ENCODE results near the gene PCBD2.
"Not testable (repeated sequence)": the region's sequence is repeated elsewhere in the genome, so short reads cannot be mapped to it uniquely, and the experiment has no call there.

Gene PCBD2

DNA sequence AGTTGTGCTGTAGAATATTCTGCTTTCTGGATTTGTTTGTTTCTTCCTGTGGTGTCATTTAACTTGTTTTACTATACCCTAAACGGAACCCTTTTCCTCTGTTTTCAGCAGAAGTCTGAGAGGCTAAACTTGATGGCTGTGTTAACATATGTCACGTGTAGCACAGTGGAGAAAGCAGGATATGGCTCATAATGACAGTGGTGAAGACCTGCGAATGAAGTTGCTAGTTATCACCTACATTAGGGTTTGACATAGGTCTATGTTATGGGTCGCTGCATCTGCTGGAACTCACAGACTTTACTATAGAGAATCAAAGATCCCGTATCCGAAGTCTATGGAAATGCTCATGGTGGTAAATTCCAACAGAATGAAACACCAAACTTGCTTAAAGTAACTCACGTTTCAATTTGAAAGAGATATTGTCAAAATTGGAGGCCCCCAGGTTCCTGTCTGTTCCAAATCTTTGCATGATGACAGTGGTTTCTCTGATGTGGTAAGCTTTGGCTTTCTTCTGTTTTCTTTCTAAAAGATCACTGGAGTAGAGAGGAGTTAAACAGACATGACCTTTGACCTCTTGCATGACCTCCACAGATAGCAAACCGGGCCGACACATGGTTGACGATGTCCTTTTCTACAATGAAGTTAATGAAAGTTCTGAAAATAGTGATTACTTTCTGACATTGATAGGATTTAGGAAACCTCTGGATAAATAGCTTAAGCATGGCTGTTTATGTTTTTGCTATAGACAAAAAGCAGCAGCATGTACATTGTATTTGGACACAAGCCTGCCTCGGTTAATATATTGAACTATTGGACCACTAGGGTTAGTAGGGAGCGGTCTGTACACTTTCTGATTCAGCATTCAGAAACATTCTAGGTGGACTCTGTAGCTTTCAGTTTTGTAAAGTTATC, 59.7 kb downstream of the PCBD2 start:
- DNase-seq: no peak

DNA sequence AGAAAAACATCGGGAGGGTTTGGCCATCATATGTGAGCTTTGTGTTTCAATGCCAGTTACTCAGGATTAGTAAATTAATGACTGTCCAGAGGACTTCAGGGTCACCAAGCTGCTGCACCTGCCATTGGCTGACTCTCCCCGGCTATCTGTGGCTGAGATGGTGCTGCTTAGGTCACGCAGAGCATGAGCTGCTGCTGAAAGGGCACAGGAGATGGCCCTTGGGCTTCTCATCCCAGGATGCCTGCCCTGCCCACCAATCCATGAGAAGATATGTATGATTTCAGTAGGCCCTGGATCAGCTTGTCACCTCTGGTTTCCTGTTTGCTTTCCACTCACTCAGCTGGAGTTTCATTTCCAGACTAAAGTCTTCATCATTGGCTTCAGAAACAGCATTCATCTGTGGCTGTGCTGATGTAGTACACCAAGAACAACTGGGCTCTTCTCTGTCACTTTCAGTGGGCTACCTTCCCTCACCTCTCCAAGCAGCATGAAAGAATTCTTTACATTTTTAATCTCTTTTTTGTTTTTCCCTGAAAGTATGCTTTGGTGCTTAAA, 60.4 kb downstream of the PCBD2 start:
- DNase-seq: no peak

DNA sequence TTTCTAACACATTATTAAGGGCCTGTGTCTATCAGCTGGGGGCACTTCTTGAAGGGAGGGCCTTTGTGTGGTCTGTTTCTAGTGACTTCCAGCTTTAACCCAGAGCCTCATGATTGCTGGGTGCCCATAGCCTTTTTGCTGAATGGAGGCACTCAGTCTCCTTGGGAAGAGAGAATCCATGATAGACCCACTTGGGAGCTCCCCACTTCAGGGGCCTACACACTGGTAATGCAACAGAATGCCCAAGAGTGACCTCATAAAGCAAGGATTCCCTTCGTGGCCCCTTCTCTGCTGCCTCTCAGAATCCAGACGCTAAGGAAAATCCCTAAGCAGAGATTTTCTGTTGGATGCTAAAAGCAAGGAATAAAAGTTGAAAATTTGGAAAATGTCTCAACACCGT, 62.7 kb downstream of the PCBD2 start, which contains the start of gene CATSPER3:
CATSPER3 (plus strand) TSS at position 301 of the 400 bp plus-strand sequence; CDS start at position 386, 85 bp downstream.
- DNase-seq: no peak

DNA sequence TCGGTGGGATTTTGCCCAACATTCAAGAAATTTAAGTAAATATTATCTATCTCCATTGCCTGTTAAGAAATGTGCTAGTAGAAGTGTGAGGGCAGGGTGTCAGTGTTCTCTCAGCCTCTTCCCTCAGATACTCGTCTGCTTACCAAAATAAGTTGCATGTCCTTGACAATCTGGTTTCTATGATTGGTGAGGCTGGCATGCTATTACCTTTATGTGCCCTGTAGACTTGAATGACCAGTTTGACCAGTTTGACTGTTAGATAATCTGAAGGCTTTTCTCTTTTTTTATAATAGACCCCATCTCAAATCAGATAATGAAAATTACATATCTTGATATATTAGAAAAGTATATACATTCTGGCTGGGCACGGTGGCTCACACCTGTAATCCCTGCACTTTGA, 63.1 kb downstream of the PCBD2 start:
- no peak for DNase-seq

DNA sequence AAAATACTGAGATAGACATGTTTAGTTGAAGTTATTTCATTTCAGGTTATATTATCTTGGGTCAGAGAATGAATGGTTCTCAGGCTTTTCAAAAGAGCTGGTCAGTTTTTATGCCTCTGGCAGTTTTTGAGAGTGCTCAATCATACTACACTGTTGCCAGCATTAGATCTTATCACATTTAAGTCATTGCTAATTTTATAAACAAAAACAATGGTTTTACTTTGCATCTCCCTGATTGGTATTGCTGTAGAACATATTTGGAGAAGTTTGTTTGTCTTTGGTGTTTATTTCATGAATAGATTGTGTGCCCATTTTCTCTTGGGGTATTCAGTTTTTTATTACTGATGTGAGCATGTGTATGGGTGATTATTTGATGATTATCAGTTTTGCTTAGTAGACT, 64.2 kb downstream of the PCBD2 start:
- no peak for DNase-seq

DNA sequence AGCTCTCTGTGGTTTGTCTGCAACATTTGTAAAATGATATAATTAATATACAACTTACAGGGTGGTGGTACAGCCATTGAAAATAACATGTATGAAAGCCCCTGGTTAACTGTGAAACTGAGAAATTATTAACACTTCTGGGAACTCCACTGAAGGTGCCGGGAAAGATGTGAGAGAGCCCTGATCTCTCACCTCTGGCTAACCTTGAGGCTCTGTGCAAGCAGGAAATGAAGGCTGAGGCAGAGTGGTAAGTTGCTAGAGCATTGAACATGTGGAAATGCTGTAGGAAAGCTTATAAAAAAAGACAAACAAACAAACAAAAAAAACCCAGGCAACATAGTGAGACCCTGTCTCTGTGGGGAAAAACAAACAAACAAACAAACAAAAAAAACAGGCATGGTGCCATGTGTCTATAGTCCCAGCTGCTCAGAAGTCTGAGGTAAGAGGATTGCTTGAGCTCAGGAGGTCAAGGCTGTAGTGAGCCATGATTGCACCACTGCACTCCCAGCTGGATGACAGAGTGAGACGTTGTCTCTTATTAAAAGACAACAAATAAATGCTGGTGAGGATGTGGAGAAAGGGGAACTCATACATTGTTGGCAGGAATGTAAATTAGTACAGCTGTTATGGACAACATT, 70.3 kb downstream of the PCBD2 start:
- no peak for DNase-seq

DNA sequence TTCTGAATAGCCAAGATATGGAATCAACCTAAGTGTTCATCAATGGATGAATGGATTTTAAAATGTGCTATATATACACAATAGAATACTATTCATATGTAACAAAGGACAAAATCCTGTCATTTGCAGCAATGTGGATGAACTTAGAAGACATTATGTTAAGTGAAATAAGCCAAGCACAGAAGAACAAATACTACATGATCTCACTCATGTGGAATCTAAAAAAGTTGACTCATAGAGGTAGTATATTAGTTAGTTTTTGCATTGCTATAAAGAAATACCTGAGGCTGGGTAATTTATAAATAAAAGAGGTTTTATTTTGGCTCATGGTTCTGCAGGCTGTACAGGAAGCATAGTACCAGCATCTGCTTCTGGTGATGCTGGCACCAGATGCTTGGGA, 70.9 kb downstream of the PCBD2 start:
- DNase-seq: no peak

DNA sequence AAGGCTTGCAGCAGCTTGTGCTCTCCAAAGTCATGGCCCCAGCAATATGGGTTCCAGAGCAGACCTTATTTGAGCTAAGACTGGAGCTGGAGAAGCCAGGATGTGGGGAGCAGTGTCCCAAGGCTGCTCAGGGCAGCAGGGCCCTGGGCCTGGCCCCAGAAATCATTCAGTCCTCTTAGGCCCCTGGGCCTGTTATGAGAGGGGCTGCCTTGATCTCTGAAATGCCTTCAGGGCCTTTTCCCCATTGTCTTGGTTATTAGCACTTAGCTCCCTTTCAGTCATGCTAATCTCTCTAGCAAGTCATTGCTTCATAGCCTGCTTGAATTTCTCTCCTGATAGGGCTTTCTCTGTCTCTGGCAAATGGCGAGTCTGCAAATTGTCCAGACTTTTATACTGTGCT, 71.9 kb downstream of the PCBD2 start:
- no peak for DNase-seq

DNA sequence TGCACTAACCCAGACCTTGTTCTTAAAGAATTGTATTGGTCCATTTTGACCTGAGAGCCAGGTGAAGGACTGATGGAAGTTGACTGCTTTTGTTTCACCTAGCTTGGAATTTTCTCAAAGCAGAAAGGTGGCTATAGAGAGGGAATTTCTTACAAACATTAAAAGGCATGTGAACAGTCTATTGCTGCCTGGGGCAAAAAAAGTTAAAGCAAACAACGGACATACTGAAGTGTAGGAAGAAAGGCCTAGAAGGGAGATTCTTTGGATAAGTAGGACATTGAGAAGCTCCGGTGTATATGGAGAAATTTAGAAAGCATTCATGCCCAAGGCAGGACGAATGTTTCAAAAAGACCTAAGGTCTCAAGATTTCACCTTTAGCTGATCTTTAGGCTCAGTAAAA, 74.5 kb downstream of the PCBD2 start:
- DNase-seq: no peak

DNA sequence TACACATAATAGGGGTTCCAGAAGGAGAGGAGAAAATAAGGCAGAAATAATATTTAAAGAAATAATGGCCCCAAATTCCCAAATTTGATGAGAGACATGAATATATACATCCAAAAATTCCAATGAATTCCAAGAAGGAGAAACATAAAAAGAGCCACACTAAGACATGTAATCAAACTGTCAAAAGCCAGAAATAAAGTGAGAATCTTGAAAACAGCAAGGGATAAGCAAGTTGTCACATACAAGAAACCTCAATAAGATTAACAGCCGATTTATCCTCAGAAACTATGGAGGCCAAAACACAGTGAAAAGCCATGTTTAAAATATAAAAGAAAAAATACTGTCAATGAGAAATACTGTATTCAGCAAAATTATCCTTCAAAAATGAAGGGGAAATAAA, 77.3 kb downstream of the PCBD2 start:
- no peak for DNase-seq

DNA sequence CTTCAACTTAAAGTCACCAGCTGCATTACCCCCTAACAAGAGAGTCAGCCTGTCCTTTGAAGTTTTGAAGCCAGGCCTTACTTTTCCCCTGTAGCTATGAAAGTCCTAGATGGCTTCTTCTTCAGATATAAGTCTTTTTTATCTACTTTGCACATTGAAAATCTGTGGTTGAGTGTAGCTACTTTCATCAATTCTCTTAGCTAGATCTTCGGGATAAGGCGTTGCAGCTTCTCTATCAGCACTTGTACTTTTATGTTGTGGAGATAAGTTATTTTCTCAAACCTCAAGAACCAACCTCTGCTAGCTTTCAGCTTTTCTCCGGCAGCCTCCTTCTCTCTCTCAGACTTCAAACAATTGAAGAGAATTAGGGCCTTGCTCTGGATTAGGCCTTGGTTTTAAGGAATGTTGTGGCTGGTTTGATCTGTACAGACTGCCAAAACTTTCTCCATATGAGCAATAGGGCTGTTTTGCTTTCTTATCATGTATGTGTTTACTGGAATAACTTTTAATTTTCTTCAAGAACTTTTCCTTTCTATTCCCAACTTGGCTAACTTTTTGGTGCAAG, 84.4 kb downstream of the PCBD2 start:
- no peak for DNase-seq

DNA sequence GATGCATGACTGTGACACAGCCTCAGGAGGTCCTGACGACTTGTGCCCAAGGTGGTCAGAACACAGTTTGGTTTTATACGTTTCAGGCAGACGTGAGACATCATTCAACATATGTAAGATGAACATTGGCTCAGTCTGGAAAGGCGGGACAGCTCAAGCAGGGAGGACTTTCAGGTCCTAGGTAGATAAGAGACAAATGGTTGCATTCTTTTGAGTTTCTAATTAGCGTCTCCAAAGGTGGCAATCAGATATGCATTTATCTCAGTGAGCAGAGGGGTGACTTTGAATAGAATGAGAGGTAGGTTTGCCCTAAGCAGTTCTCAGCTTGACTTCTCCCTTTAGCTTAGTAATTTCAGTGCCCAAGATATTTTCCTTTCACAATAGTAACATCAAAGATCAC, 85.3 kb downstream of the PCBD2 start:
- DNase-seq: not testable (repeated sequence)

DNA sequence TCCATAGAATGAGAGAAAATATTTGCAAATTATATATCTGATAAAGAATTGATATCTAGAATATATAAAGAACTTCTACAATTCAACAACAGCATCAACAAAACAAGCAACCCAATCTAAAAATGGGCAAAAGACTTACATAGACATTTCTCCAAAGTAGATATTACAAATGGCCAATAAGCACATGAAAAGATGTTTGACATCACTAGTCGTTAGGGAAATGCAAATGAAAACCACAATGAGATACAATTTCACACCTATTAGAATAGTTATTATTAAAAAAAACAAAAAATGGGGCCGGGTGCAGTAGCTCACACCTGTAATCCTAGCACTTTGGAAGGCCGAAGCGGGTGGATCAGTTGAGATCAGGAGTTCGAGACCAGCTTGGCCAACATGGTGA, 87.2 kb downstream of the PCBD2 start:
- DNase-seq: no peak

DNA sequence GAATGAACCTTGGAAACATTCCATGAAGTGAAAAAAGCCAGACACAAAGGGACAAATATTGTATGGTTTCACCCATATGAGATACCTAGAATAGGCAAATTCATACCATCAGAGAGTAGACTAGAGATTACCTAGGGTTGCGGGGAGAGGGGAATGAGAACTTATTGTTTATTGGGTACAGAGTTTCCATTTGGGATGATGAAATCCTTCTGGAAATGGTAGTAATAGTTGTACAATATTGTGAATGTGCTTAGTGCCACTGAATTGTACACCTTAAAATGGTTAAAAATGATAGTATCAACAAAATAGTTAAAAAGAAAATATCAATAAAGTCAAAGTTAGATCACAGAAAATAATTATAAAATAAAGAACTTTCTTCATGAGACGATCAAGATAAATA, 88.2 kb downstream of the PCBD2 start:
- no peak for DNase-seq

DNA sequence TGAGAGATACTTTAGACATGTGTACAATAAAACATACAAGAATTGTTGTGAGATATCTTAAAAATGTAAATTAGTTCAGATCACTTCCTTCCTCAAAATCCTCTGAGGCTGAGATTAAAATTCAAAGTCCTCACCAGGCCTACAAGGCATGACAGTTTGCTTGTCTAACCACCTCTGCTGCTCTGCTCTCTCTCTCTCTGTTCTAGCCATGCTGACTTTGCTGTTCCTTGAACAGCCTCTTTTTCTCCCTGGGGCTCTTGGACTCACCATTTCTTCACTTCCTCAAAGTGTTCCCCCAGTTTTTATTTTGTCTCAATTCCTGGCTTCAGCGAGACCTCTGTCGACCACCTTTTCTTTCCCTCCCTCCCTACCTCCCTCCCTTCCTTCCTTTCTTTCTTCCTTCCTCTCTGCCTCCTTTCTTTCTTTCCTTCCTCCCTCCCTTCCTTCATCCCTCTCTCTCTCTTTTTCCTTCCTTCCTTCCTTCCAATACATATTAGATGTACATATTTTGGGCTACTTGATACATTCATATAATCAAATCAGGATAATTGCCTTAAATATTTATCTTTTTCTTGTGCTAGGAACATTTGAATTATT, 89.7 kb downstream of the PCBD2 start:
- DNase-seq: no peak

DNA sequence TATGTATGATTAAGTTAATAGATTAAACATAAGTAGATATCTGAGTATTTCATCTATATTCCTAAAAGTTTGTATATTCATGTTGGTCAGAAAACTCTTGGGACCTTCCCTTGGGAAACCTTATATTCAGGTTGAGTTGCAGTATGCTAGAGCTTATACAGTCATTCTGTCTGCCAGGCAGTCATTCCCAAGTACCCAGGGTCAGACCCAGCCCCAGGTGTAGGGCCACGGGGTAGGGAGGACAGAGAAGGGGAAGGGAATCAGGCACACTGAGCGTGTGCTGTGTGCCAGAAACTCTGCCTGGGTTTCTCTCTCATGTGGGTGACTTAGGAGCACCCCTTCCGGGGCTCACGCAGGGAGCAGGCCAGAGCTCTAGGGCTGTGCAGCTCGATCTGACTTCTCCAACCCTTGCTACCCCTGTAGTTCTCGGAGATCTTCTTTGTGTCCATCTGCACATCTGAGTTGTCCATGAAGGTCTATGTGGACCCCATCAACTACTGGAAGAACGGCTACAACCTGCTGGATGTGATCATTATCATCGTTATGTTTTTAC, 91.0 kb downstream of the PCBD2 start:
- DNase-seq: no peak

DNA sequence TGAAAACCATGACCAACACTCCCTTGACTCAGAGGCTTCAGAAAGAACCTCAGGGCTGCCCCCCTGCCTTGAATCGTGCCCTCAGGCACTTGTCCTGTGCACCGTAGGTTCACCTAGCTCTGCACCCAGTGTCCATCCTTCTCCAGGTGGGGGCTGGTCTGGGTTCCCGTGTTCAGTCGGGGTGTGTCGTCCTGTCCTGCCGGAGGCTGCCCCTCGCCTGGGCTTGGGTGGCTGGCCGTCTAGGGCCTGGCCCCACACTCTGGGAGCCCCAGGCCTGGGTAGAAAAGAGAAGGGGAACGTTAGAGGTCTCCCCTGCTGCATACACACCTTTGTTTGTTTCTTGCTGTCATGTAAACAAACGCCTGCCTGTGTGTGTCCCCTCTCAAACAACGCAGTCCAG, 92.1 kb downstream of the PCBD2 start:
- no peak for DNase-seq

DNA sequence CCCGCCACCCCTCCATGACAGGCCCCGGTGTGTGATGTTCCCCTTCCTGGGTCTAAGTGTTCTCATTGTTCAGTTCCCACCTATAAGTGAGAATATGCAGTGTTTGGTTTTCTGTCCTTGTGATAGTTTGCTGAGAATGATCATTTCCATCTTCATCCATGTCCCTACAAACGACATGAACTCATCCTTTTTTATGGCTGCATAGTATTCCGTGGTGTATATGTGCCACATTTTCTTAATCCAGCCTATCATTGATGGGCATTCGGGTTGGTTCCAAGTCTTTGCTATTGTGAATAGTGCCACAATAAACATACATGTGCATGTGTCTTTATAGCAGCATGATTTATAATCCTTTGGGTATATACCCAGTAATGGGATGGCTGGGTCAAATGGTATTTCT, 93.1 kb downstream of the PCBD2 start:
- DNase-seq: not testable (repeated sequence)

DNA sequence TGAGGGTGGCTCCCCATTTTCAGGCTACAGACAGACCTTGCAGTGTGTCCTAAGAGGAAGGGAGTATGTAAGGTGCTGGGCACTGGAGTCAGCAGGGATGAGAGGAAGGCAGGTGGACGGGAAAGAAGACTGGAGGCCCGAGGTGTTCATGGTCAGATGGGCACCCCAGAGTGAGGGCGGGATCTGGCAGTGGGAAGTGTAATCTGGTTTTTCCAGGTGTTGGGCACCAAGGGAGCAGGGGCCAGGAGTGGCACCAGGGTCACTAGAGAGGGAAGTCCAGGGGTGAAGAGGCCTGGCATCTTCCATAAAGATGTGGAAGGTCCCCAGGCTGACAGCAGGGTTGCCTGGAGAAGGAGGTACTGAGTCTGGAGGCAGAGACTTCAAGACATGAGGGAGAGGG, 99.4 kb downstream of the PCBD2 start:
- DNase-seq: no peak

DNA sequence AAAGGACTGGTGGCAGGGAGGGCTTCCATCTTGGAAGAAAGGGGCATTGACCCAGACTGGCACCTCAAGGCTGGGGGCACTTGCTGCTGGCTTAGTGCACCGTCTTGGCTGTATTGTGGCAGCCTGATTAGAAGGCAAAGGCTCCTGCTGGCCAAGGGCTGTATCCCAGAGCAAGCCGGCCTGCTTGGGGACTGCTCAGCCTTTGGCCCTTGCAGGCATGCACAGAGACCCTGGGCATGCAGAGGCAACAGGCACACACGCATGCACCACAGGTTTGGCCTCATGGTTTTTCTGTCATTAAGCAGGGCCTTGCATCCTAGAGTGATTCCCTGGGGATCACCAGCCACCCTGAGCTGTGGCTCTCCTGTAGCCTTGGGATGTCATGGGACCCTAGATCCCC, 100.1 kb downstream of the PCBD2 start:
- DNase-seq: no peak

DNA sequence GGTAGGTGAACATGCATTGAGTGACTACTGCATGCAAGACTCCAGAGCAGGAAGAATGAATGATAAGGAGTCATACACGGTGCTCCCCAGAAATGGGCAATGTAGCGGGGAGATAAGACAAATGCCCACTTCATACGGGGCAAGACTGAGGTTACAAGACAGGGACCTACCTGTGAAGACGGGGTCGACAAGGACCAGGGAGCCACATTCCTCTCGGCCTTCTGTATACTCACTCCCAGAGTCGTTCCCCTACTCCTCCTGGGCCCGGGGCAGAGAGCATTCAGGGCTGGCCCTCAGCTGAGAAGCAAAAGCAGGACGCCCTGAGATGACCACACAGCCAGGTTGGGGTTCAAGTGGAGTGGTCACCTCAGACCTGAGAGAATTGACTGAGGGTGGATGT, 102.4 kb downstream of the PCBD2 start:
- no peak for DNase-seq

DNA sequence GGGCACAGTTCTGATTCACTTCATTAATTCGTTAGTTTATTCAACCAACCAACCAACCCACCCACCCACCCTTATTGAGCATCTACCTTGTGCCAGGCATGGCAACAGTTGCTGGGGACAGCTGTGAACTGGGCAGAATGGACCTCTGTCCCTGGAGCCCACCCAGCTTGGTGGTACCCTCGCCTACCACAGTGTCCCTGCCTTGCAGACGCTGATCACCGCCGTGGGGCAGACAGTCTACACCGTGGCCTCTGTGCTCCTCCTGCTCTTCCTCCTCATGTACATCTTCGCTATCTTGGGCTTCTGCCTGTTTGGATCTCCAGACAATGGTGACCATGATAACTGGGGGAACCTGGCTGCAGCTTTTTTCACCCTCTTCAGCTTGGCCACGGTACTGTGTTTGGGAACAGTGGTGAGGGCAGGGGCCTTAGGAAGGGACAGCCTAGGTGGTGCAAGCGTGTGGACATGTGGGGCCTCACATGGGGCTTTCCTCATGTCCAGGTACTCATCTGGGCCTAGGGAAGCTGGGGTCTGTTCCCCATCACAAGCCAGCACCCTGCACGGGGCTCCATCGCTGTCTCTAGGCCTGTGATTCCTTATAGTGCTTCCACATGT, 102.9 kb downstream of the PCBD2 start:
- no peak for DNase-seq

DNA sequence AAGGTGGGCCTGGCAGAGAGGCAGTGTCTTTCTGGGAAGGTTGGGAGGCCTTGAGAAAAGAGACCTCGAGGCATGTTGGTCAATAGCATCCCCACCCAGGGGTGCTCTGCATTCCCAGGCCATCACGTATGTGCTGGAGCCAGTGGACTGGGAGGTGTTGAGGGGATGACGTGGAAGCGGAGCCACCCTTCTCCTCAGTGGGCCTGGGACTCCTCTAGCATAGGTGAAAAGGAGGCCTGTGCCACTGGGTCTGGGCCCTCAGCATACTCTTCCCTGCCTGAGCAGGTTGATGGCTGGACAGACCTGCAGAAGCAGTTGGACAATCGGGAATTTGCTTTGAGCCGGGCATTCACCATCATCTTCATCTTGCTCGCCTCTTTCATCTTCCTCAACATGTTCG, 103.6 kb downstream of the PCBD2 start:
- DNase-seq: no peak

All from NCI-H187 (cell line).